Measurements from ENCODE around the gene MEI4. TPM values are rescaled to one million over a fixed set of nuclear protein-coding genes. Genes with fewer than 3 reads are reported as not detected.

The MEI4 gene
- polyA plus RNA-seq, 1 donor (not counting 4 experiments of a cell fraction or from before 2014, with no cell fraction given) = 0.01 TPM

- H3K9me3 ChIP-seq (ENCODE audit: control insufficient read depth, low read depth, low read length) = no peaks in the 10 kb centered on the region
- dilution Hi-C loops (cut with MboI; ENCODE audit: extremely low pct_ligation_motif_present, low sequenced_read_pairs) = no loop called here
- no peaks in the 10 kb centered on the region for H3K9me1 ChIP-seq (ENCODE audit: control insufficient read depth, extremely low read depth, insufficient read depth, low read length)
- no peaks in the 10 kb centered on the region for H4K20me1 ChIP-seq (ENCODE audit: control insufficient read depth, extremely low read depth, insufficient read depth, low read length)
- H3K79me2 ChIP-seq (ENCODE audit: control insufficient read depth, insufficient read depth, low read length) = no peaks in the 10 kb centered on the region
- no peak for DNase-seq (ENCODE audit: low read depth, low spot score)
- H3K27ac ChIP-seq (ENCODE audit: control insufficient read depth, insufficient read depth, low read length) = no peak overlapping the region
- no peaks in the 10 kb centered on the region for H3K27me3 ChIP-seq (ENCODE audit: control insufficient read depth, extremely low read depth, insufficient read depth, low read length)
- H3K9ac ChIP-seq (ENCODE audit: control insufficient read depth, extremely low read depth, insufficient read depth, low read length) = no peak overlapping the region
- no peak overlapping the region for H2AFZ ChIP-seq (ENCODE audit: control insufficient read depth, low read length)
- no peaks in the 10 kb centered on the region for H3K4me1 ChIP-seq (ENCODE audit: control insufficient read depth, extremely low read depth, insufficient read depth, low read length)
- H3K4me3 ChIP-seq (ENCODE audit: control insufficient read depth in 2 of 3, extremely low read depth in 1 of 3, insufficient read depth in 2 of 3, low read depth in 1 of 3, low read length in 3 of 3) = no peak overlapping the region
- no peak for FAIRE-seq
- H3K4me2 ChIP-seq (ENCODE audit: control insufficient read depth, extremely low read depth, insufficient read depth, low read depth, low read length) = no peak overlapping the region
- no peaks in the 10 kb centered on the region for H3K36me3 ChIP-seq (ENCODE audit: control insufficient read depth in 2 of 2, extremely low read depth in 1 of 2, insufficient read depth in 2 of 2, low read length in 2 of 2)
- no peak for TF ChIP-seq CTCF (optimal IDR thresholded peaks at IDR 0.05 in 1 of 3, IDR thresholded peaks at IDR 0.05 in 1 of 3, conservative IDR thresholded peaks at IDR 0.05 in 1 of 3; ENCODE audit: extremely low read depth in 1 of 3, insufficient read depth in 2 of 3, low read length in 3 of 3)
- no peak for TF ChIP-seq EZH2 (IDR thresholded peaks at IDR 0.05; ENCODE audit: low read length)
Observed at GRCh38 chr6:77856391-77856790, 203.6 kb downstream of the MEI4 start.

GRCh38 chr6:77857421-77857820 lies 204.6 kb downstream of the MEI4 start:
- H4K20me1 ChIP-seq (ENCODE audit: control insufficient read depth, extremely low read depth, insufficient read depth, low read length) = no peaks in the 10 kb centered on the region
- no peaks in the 10 kb centered on the region for H3K4me1 ChIP-seq (ENCODE audit: control insufficient read depth, extremely low read depth, insufficient read depth, low read length)
- H3K4me3 ChIP-seq (ENCODE audit: control insufficient read depth in 2 of 3, extremely low read depth in 1 of 3, insufficient read depth in 2 of 3, low read depth in 1 of 3, low read length in 3 of 3) = no peak overlapping the region
- H3K9ac ChIP-seq (ENCODE audit: control insufficient read depth, extremely low read depth, insufficient read depth, low read length) = no peak overlapping the region
- no peak overlapping the region for H2AFZ ChIP-seq (ENCODE audit: control insufficient read depth, low read length)
- H3K79me2 ChIP-seq (ENCODE audit: control insufficient read depth, insufficient read depth, low read length) = no peaks in the 10 kb centered on the region
- no peak overlapping the region for H3K4me2 ChIP-seq (ENCODE audit: control insufficient read depth, extremely low read depth, insufficient read depth, low read depth, low read length)
- FAIRE-seq (no peak), DNase-seq (ENCODE audit: low read depth, low spot score) (no peak)
- H3K9me3 ChIP-seq (ENCODE audit: control insufficient read depth, low read depth, low read length) = no peaks in the 10 kb centered on the region
- no peak for TF ChIP-seq EZH2 (IDR thresholded peaks at IDR 0.05; ENCODE audit: low read length)
- TF ChIP-seq CTCF (optimal IDR thresholded peaks at IDR 0.05 in 1 of 3, IDR thresholded peaks at IDR 0.05 in 1 of 3, conservative IDR thresholded peaks at IDR 0.05 in 1 of 3; ENCODE audit: extremely low read depth in 1 of 3, insufficient read depth in 2 of 3, low read length in 3 of 3) = no peak
- no peaks in the 10 kb centered on the region for H3K27me3 ChIP-seq (ENCODE audit: control insufficient read depth, extremely low read depth, insufficient read depth, low read length)
- dilution Hi-C loops (cut with MboI; ENCODE audit: extremely low pct_ligation_motif_present, low sequenced_read_pairs) = no loop called here
- no peaks in the 10 kb centered on the region for H3K9me1 ChIP-seq (ENCODE audit: control insufficient read depth, extremely low read depth, insufficient read depth, low read length)
- H3K36me3 ChIP-seq (ENCODE audit: control insufficient read depth in 2 of 2, extremely low read depth in 1 of 2, insufficient read depth in 2 of 2, low read length in 2 of 2) = no peaks in the 10 kb centered on the region
- no peak overlapping the region for H3K27ac ChIP-seq (ENCODE audit: control insufficient read depth, insufficient read depth, low read length)

Data from keratinocyte (primary cell).